Measurements from ENCODE around the gene NEO1.
A peak's percentile ranks its signal among the peaks of the same experiment; 100 is the strongest.
"Not testable (repeated sequence)": the region's sequence is repeated elsewhere in the genome, so short reads cannot be mapped to it uniquely, and the experiment has no call there.

NEO1 gene

DNA sequence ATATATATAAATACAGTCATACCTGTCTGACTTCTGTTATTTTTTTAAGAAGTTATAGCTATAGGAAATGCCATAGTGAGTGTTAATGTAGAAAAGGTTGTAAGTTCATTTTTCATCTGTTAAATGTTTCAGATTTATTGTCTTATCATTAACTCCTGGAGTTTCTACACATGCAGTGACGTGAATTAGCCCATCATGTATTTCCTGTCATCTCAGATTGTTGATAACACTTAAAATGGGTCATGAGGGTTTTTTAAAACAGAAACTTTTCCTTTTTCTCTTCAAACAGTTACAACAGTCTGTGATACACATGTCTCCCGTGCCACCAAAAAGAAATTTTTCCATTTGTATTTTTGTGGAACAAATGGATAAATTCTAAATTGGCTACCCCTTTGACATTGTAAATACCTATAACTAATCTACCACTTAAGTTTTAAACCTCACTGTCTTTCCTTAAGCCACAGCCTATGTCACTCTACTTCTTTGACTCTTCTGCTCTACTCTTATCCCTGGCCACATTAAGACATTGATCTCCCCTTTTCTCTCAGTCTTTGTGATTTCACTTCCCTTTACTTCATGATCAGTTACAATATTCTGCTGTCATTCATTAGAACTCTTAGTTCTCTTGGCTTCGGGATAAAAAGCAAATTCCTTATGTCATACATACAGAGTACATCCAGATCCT is 89.1 kb downstream of the NEO1 start:
- DNase-seq: no peak

DNA sequence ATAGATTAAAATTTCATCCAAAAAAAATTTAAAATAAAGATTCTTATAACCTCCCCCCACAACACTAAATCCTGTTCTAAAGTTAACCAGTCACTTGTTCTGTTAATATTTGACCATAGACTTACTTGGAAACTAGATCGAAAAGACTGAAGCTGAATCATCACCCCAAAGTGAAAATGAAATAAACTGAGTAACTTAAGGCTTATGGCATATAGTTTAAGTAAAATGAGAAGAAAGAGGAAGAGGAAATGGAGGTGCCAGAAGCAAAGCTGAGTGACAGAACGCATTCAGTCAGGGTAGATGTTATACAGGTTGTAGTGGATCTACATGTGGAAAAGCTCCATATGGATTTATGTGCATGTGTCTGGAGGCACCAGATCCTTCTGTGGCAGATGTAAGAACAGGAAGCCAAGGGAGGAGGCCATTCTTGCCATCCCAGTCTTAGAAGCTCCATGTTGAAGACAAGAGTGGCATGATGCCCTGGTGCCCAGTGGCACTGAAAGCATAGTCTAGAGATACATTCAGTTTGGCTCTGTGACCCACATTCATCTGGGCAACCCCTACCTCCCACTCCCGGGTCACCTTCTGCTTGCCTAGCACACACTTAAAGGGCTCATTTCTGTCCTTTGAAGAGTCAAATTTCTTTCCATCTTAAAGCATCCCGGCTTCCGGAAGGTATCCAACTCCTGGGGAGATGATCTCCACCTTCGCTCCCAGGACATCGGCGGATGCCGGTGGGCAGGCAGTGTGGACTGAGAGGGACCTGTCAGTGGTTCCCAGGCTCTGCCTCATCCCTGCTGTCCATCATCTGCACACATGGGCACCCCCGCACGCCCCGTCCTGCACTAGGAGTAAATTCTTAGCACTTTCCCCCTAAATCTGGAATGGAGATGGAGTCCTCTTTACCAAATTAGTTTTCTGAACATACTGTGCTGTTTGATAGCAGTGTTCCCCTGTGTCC is 90.8 kb downstream of the NEO1 start:
- DNase-seq: peak in 2 of 4 experiments; percentile 1

DNA sequence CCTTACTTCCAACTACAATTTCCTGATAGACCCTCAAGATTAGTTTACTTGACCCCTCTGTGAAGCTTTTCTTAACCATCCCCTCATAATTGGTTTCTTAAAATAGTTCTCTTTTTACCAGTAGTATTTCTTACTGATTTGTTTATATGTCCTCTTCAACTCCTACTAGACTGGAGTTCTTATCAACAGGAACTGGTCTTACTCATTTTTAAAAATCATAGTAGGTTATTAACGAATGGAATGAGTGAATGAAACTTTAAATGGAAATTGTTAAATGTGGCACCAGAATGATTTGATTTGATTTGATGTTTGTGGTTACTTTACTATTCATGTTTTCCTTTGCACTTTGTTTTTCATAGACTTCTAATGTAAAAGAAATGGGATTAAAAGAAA is 91.5 kb downstream of the NEO1 start:
- no peak for DNase-seq

DNA sequence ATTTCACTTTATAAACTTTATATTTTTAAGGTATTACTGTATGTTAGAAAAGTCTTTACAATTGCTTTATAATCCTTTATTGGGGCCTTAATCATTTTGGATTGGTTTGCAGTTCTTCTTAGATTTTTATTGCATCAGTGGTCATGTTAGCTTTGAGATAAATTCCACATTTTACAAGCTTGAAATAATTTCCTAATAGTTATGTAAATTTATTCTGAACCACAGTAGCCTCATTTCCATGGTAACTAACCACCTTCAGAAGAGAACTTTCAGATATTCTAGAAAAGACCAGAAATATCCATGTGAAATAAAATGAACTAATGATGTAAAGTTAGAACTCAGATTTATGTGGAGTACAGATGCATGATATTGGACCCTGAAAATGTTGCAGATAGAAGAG is 94.2 kb downstream of the NEO1 start:
- DNase-seq: no peak

DNA sequence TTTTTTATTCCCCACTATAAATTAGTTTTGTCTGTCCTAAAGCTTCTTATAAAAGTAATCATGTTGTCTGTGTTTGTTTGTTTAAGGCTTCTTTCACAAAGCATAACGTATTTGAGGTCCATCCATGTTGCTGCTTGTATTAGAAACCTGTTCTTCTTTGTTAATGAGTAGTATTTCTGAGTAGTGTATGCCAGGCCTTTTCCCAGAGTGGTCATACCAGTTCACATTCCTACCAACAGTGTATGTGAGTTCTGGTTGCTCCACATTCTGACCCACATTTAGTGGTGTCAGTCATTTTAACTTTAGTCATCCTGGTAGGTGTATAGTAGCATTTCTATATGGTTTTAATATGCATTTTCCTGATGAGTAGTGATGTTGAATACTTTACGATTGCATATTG is 98.6 kb downstream of the NEO1 start:
- DNase-seq: no peak

DNA sequence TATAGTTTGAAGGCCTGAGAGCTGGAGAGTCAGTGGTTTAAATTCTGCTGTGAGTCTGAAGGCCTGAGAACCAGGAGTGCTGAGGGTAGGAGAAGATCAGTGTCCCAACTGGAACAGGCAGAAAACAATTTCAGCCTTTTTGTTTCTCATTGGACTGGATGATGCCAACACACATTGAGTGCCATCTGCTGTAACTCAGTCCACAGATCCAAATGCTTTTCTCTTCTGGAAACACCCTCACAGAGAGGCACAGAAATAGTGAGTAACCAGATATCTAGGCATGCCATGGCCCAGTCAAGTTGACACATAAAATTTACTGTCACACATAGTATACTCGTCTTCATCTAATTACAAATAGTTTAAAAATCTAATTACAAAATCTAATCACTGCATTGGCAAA is 100.8 kb downstream of the NEO1 start:
- DNase-seq: no peak

DNA sequence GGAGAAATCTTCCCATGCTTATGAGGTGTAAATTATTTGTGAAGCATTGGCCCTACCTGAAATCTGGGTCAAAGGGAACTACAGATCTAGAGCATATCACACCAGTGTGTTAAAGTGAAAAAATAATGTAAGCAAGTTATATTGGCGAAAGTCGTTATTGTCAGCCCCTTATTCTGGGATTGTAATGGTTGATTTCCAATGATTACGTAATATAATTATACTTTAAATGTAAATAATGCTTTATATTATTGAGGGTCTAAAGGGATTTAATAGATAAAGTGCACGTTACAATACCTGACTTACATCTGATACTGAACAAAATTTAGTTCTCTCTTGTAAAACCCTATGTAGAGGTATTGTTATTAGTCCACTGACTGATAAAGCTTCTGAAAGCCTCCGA is 101.2 kb downstream of the NEO1 start:
- no peak for DNase-seq

DNA sequence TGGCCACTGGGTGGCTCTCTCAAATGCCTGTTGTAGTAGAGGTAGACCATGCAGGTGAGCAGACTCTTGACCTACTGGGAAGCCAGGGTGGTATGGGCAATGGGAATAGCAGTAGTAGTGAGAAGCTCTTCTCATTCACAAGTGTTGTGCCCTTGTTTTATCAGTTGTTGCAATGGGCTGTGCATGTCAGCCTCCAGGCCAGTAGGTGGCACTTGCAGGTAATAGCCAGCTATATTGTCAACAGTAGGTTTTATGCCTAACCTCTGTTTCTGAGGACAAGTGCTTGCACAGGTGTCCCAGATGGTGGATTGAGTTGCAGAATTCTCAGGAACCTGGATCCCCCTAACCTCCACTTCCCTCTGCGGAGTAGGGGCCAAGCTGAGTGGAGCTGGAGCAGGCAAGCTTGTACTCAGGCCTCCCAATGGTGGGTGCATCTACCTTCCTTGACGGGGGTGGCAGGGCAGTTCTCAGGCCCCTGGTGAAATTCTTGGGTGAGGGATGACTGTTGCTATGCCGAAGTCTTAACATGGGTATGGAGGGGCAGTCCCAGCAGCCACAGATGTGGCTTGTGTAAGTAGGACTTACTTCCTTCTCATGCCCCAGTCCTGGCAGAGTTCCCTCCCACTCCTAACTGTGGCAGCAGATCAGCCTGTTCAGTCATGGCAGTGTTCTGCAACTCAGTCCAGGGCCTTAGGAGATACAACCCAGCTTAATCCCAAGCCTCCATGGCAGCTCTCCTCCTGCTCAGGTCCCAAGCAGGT is 104.3 kb downstream of the NEO1 start:
- DNase-seq: peak in 3 of 4 experiments; percentile 6 to 30 (median 16)

DNA sequence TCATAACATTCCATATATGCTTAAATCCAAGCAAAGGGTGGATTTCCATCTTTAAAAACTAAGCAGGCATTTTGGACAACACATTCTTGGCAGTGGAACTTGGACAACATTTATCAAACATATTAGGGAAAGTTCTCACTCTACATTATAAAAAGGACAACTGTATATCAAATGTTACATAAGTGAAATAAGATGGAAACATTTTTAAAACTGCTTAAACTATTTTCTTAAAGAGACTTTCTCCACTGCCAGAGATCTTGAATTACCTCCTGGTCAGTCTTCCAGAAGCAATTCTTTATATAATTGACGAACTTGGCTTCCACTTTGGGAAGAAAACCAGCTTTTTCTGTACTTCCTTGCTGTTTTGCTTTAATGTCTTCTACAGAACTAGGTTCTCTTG is 109.3 kb downstream of the NEO1 start:
- DNase-seq: no peak

DNA sequence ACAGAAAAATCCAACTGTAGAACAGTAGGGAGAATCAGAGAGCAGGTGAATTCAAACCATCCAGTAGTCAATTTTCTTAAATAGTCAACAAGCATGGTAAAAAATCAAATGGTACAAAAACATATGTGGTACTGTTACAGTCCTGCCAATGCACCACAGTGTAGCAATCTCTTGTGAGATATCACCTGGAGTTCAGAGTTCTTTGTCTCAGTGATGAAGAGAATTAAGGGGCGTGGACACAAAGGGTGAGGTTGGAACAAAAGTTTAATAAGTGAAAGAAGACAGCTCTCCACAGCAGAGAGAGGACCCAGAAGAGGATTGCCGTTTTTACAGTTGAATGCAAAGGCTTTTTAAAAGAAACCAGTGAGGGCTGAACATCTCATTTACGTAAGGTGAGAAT is 113.2 kb downstream of the NEO1 start:
- DNase-seq: no peak

DNA sequence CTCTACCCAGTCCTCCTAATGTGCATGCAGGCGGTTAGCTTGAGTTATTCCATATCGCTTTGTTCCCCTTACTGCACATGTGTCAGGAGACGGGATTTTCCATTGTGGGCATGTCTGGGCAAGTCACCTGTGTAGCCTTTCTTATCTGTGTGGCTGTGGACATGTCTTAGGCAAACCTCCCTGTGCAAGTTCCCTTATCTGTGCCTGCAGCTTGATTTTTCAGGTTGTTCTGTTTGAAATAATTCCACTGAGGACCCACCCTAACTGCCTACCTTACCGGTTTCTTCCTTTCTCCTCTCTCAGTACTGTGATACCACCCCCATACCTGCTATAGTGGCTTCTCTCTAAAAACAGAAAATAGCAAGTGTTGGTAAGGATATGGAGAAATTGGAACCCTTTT is 113.6 kb downstream of the NEO1 start:
- DNase-seq: no peak

DNA sequence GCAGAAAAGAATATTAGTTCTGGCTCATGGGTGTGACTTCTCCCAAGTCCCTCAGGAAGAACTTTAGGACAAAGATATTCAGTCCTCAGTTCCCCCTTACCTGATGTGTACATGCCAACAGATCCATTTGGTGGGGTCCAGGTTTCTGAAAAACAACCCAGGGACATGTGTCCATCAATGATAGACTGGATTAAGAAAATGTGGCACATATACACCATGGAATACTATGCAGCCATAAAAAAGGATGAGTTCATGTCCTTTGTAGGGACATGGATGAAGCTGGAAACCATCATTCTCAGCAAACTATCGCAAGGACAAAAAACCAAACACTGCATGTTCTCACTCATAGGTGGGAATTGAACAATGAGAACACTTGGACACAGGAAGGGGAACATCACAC is 114.4 kb downstream of the NEO1 start:
- DNase-seq: not testable (repeated sequence)

DNA sequence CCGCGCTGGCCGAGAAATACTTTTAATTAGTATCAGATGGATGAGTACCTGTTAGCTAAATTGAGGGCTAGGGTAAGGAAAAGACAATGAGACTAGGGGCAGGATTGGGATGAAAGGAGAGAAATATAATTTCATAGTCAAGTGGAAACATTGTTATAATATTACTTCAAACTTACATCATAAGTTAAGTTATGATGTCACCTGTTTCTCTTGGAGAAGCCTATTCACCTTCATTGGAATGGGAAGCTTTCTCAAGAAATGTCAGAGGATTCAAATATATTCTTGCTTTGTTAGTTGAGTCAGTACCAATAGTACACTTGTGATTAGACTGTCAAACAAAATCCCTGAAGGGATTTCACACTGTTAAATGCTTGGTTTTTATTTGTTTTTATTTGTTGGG is 116.2 kb downstream of the NEO1 start:
- DNase-seq: no peak

DNA sequence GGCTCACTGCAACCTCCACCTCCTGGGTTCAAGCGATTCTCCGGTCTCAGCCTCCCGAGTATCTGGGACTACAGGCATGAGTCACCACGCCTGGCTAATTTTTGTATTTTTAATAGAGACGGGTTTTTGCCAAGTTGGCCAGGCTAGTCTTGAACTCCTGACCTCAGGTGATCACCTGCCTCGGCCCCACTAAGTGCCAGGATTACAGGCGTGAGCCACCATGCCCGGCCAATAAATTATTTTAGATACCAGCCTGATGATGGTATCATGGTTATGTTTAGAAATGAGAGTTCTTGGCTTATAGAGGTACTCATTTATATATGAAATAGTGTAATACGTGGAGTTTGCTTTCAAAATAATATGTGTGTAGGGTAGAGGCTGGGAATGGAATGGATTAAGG is 119.4 kb downstream of the NEO1 start:
- no peak for DNase-seq

DNA sequence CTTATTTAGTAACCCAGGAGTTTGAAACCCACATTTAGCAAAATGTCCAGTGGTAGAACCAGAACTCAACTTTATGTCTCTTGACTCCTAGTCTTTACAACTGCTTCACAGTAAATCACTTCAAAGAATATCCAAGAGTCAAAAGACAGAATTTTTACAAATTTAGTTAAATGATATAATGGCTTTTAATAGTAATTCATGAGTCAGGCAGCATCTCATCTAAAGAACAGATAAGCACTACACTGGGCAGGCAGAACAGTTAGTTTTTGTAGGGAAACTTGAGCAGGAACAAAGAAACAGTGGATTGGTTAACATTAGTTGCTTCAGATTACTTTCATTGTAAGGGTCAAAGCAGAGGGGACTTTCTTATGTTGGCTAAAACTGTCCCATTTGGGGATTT is 120.2 kb downstream of the NEO1 start:
- no peak for DNase-seq

DNA sequence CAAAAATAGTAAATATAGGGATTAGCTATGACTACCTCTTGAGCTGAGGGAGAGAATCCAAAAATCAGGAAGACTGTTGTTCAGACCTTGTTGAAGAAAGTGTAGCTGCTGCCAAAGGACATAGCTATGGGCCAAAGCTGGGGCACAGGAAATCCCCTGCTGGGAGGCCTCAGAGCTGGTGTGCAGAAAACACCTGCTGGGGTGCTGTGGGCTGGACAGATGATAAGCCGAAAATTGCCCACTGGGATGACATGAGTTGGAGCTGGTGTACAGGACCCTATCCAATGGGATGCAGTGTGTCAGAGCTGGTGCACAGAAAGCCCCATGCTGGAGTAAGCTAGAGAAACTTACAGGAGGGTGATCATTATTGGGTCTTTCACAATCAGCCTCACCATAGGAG is 121.9 kb downstream of the NEO1 start:
- DNase-seq: no peak

DNA sequence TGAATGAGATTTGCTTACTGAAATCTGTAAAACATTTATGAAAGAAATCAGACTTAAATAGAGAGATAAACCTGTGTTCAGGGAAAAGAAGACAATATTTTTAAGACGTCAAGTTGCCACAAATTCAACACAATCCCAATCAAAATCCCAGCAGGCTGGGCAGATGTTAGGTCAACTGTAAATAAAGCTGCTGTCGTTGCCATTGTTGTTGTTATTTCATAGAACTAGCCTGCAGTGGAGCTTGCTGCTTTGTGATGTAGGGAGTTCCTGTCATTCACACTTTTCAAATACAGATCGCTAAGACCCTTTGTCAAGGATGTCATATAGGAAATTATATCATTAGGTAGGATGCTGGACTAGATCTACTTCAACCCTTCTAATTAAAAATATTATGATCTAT is 123.1 kb downstream of the NEO1 start:
- no peak for DNase-seq

DNA sequence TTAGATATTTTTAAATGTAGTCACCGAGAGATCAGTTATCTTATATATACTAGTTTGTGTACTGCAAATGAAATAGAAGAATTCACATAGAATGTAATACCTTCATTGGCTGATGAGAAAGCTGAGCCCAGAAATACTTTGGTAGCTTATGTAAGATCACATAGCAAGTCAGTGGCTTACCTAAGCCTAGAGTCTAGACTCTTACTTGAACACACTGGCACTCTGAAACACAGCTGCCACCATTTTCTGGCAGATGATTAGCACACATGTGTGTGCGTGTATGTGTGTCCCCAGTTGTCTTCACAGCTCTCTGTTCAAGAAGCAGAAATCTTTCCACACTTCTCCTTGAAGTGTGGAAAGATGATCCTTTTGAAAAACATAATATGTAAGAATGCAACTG is 124.3 kb downstream of the NEO1 start:
- no peak for DNase-seq

DNA sequence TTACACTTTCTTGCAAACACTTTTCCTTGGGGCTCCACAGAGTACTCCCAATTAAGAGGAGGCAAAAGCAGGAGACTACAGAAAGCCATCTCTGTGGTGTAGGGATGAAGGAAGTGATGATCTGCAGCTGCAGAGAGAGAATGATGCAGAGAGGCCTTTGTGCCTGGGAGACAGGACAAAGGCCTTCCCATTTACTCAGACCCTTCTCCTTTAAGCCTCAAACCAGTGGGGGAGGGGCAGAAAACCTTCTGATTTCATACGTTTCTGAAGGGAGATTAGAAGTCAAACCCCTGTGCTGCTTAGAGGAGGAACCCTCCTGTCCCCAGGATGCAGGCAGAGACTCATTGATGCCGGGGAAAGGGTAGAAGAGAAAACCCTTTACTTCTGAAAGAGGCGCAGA is 130.8 kb downstream of the NEO1 start:
- no peak for DNase-seq

DNA sequence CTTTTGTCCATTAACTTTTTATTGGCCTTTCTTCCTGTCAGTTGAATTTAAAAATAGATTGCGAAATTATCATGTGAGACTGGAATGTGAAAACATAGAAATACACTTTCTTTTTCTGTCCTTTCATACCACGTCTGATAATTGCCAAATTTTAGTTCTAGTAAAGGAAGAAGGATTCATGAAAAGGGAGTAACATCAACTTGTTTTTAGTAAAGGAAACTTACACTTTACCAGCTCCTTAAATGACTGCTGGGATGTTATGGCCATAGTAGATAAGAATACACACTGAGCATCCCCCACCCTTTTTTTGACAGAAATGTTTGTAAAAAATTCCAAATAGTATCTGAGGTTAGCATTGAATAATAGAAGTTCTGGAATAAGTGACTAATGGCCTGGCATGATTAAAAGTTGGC is 137.9 kb downstream of the NEO1 start:
- DNase-seq: peak in 1 of 4 experiments; percentile 1

DNA sequence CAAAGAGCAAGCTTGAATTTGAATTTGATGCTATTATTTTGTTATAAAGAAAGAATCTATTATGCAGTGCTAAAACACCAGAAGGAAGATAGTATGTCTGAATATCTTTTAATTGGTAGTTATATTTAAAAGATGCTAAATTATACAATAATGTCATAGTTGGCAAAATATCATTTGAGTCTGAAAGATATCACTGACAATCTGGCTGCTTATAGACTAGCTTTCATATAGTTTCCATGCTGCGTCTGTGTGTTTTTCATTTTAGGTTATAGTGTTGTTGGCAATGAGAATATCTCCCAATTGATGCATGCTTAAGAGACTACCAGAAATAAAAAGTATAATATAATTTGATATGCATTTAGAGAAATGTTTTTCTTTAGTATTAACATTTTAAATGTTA is 142.9 kb downstream of the NEO1 start:
- DNase-seq: no peak

DNA sequence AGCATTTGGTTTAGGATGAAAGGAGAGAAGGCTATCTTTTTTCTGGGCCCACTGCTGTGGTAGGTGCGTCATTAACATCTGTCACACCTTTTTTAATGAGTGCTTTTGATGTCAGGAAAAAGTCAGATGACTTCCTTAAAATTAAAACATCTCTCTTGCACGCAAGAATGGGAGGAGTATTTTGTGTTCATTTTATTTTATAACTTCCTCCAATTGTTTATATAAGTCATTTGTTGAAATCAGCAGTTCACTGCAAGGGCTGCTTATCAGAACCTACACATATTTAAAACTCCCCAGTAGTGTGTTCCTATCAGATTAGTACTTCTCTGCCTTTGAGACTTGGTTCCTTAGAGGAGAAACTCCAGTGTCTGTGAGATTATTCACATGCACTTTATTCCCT is 143.8 kb downstream of the NEO1 start:
- peak in 1 of 4 experiments; percentile 1 for DNase-seq

DNA sequence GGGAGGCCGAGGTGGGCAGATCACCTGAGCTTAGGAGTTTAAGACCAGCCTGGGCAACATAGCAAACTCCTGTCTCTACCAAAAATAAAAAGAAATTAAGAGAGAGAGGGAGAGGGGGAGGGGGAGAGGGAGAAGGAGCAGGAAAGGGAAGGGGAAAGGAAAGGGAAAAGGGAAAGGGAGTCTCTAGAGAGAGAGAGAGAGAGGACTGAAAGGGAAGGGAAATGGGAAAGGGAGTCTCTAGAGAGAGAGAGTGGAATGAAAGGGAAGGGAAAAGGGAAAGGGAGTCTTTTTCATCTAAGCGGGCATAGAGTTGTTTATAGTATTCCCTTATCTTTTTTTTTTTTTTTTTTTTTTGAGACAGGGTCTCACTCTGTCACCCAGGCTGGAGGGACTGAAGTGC is 148.1 kb downstream of the NEO1 start:
- no peak for DNase-seq

Data from suppressor macrophage (primary cell).